NT2/D1 (cell line): ENCODE measurements around the gene NAV2.

Experiments used
- YY1 ChIP-seq: IDR thresholded peaks from 2 replicates; pipeline ENCODE4 v1.6.1; 2011; ENCODE audit not compliant: insufficient read length, insufficient read depth
- ZNF274 ChIP-seq: IDR thresholded peaks from 2 replicates; pipeline ENCODE4 v1.6.1; 2011; ENCODE audit warnings: mild to moderate bottlenecking, low read depth, low read length

- TF ChIP-seq YY1: no peak
- TF ChIP-seq ZNF274: no peak
These were observed 304.7 kb downstream of the NAV2 start for GRCh38 chr11:20017320-20017719.
